B cell (primary cell): Measurements from ENCODE around the gene JAML. TPM values are rescaled to one million over a fixed set of nuclear protein-coding genes. Genes with fewer than 3 reads are reported as not detected.

Experiments used
- ATAC-seq: fragments of 200-7000 bp; cut with Tn5 transposase; one replicate; pipeline ENCODE4 v1.10.0; 2021; ENCODE audit warnings: low read depth, mild to moderate bottlenecking, moderate number of reproducible peaks, moderate library complexity
- CTCF ChIA-PET: fragments of 350-600 bp; sonication (Branson Sonifier 250); formaldehyde crosslinking; loops from one replicate; lab custom pipeline; 2021; ENCODE audit warnings: antibody characterized with exemption, inconsistent platforms; lab: Charles Lee
- POLR2A ChIA-PET: fragments of 350-600 bp; sonication (Branson Sonifier 250); formaldehyde crosslinking; loops from one replicate; lab custom pipeline; 2021; ENCODE audit warnings: antibody characterized with exemption; lab: Charles Lee
- DNase-seq: peaks from one replicate; pipeline ENCODE4 v3.0.0; 2013
- H2AFZ ChIP-seq: 2 replicates; pipeline ENCODE4 v1.6.1; 2012; ENCODE audit warnings: mild to moderate bottlenecking, low read depth, low read length; ENCODE audit not compliant: insufficient read depth, poor library complexity, severe bottlenecking
- H3K27ac ChIP-seq, 2 donors: 1 replicate in 1 of 2; 2 replicates in 1 of 2; pipeline ENCODE4 v1.5.1; 2012 to 2013; ENCODE audit warnings: low read length in 2 of 2, mild to moderate bottlenecking in 2 of 2, moderate library complexity in 1 of 2
- H3K27me3 ChIP-seq, 4 experiments: fragments of 200-600 bp in 1 of 4; sonication (generic) in 1 of 4; replicated peaks in 1 of 4; 1 replicate in 2 of 4; 2 replicates in 2 of 4; pipeline versions ENCODE4 v1.6.1 to v1.7.0; 2013 to 2016; ENCODE audit warnings: low read length in 3 of 4, mild to moderate bottlenecking in 2 of 4, mixed read lengths in 1 of 4, moderate library complexity in 1 of 4; ENCODE audit not compliant: insufficient read depth in 4 of 4, control insufficient read depth in 3 of 4; ENCODE audit errors: control extremely low read depth in 1 of 4
- H3K36me3 ChIP-seq, 2 experiments: replicated peaks in 1 of 2; 1 replicate in 1 of 2; 2 replicates in 1 of 2; pipeline versions ENCODE4 v1.6.1 to v1.7.1; 2013; ENCODE audit warnings: low read length in 1 of 2; ENCODE audit not compliant: insufficient read depth in 2 of 2, control insufficient read depth in 1 of 2; ENCODE audit errors: control extremely low read depth in 1 of 2, extremely low read depth in 1 of 2
- H3K4me1 ChIP-seq, 2 donors: fragments of 200-600 bp in 1 of 2; sonication (generic) in 1 of 2; 1 replicate in 1 of 2; 2 replicates in 1 of 2; pipeline versions ENCODE4 v1.5.1 to v1.6.1; 2013 to 2017; ENCODE audit warnings: low read length in 2 of 2; ENCODE audit not compliant: control insufficient read depth in 2 of 2, insufficient read depth in 2 of 2
- H3K4me2 ChIP-seq: replicated peaks from 2 replicates; pipeline ENCODE3; 2012; ENCODE audit warnings: mild to moderate bottlenecking, low read depth, low read length; ENCODE audit not compliant: poor library complexity, severe bottlenecking
- H3K4me3 ChIP-seq, 5 experiments: fragments of 200-600 bp in 1 of 5; sonication (generic) in 1 of 5; 1 replicate in 3 of 5; 2 replicates in 2 of 5; pipeline versions ENCODE4 v1.5.1 to v1.7.0; 2011 to 2016; ENCODE audit warnings: low read length in 4 of 5, mild to moderate bottlenecking in 4 of 5, low read depth in 2 of 5, control low read depth in 1 of 5, moderate library complexity in 1 of 5; ENCODE audit not compliant: insufficient read depth in 1 of 5; ENCODE audit errors: control extremely low read depth in 1 of 5, extremely low read depth in 1 of 5
- H3K79me2 ChIP-seq: fragments of 200-600 bp; sonication (generic); one replicate; pipeline ENCODE4 v1.6.0; 2016; ENCODE audit warnings: low read length; ENCODE audit not compliant: control insufficient read depth, insufficient read depth
- H3K9ac ChIP-seq: fragments of 200-600 bp; sonication (generic); 2 replicates; pipeline ENCODE4 v1.6.1; 2017; ENCODE audit warnings: mild to moderate bottlenecking, low read length, moderate library complexity
- H3K9me3 ChIP-seq, 3 donors: one replicate each; pipeline versions ENCODE4 v1.6.1 to v1.7.1; 2013; ENCODE audit warnings: low read length in 2 of 3; ENCODE audit not compliant: control insufficient read depth in 2 of 3, insufficient read depth in 1 of 3; ENCODE audit errors: control extremely low read depth in 1 of 3
- H4K20me1 ChIP-seq: 2 replicates; pipeline ENCODE4 v1.6.0; 2012; ENCODE audit warnings: mild to moderate bottlenecking, low read length; ENCODE audit not compliant: insufficient read depth, control insufficient read depth, poor library complexity, severe bottlenecking
- H3K27ac Mint-ChIP-seq: one replicate; pipeline ENCODE4 v1.8.0; 2021; ENCODE audit warnings: mixed read lengths
- H3K27me3 Mint-ChIP-seq: one replicate; pipeline ENCODE4 v1.8.0; 2021; ENCODE audit warnings: mixed read lengths
- H3K4me1 Mint-ChIP-seq: one replicate; pipeline ENCODE4 v1.8.0; 2021; ENCODE audit warnings: mixed read lengths
- H3K4me3 Mint-ChIP-seq: one replicate; pipeline ENCODE4 v1.8.0; 2021; ENCODE audit warnings: mixed read lengths
- H3K9me3 Mint-ChIP-seq: one replicate; pipeline ENCODE4 v1.8.0; 2022; ENCODE audit warnings: mixed read lengths; ENCODE audit not compliant: insufficient read depth
- CTCF ChIP-seq: fragments of 200-600 bp; IDR thresholded peaks from one replicate; pipeline ENCODE4 v1.8.0; 2022; ENCODE audit warnings: antibody characterized with exemption, mild to moderate bottlenecking
- EZH2 ChIP-seq: IDR thresholded peaks from 2 replicates; pipeline ENCODE4 v1.6.1; 2012; ENCODE audit warnings: borderline replicate concordance, low read depth, mild to moderate bottlenecking, moderate library complexity, low read length; ENCODE audit not compliant: insufficient read depth, poor library complexity, severe bottlenecking
- WGBS: methylation state at CpG from one replicate; pipeline ENCODE4 v1.1.5; 2013; ENCODE audit warnings: missing lambda C conversion rate; ENCODE audit not compliant: insufficient coverage; 5-methylcytosine and 5-hydroxymethylcytosine counted together
- intact Hi-C: fragments of 100-400 bp; cut with micrococcal nuclease; formaldehyde crosslinking; loops from one replicate; pipeline ENCODE4 v1.10.0; 2022
- polyA plus RNA-seq: library from polyadenylated mRNA; depleted of rRNA; stranded (reverse); fragments of >200 nt; gene quantifications from 2 replicates; pipeline ENCODE4 v1.2.3, GENCODE V29; 2012
- total RNA-seq, 2 donors: library from RNA; stranded (reverse); fragments of 120-200 nt in 1 of 2; gene quantifications; 1 replicate in 1 of 2; 2 replicates in 1 of 2; pipeline versions ENCODE4 v1.2.3 to v1.2.4, GENCODE V29; 2013 to 2022

The JAML gene
- total and polyA plus RNA-seq, 2 donors (not counting 1 experiment from before 2014, with no cell fraction given) = 1.0 to 9.6 TPM

- H3K4me3 ChIP-seq = peak overlapping the region in 3 of 5 experiments; percentile 22 to 34 (median 28)
- DNase-seq = peak; percentile 67
- peaks cover 42% of the 10 kb centered on the region for H3K27me3 Mint-ChIP-seq
- intact Hi-C loops = loop anchor here (2.0 to 5.0 kb wide), 2 partner anchors 14 to 38 kb away; partner anchors contain the start of gene MPZL3
- H3K27ac Mint-ChIP-seq = peak overlapping the region; percentile 85
- ChIA-PET CTCF (interaction anchor here (0.6 to 4.6 kb wide), 15 partner anchors 10 to 407 kb away, joined by 3 to 59 read pairs (median 3); partner anchors contain the start of genes JAML and MPZL3), POLR2A (interaction anchor here (0.6 to 1.3 kb wide), 3 partner anchors 10 to 400 kb away, joined by 3 to 6 read pairs (median 5); partner anchors contain the start of gene JAML)
- no peak overlapping the region for H2AFZ ChIP-seq
- peaks cover 53% of the 10 kb centered on the region for H3K4me1 Mint-ChIP-seq
- H3K9me3 ChIP-seq = no peaks in the 10 kb centered on the region
- H3K9ac ChIP-seq = peak overlapping the region; percentile 40
- H3K4me3 Mint-ChIP-seq = peak overlapping the region; percentile 84
- no peak overlapping the region for H3K27ac ChIP-seq
- no peaks in the 10 kb centered on the region for H4K20me1 ChIP-seq
- 2% methylated on average over 5 of the region's 6 CpGs for WGBS
- no peaks in the 10 kb centered on the region for H3K9me3 Mint-ChIP-seq
- H3K4me1 ChIP-seq = peaks cover 50 to 52% of the 10 kb centered on the region in 2 donors
- peak overlapping the region; percentile 66 for H3K4me2 ChIP-seq
- H3K27me3 ChIP-seq = peaks cover 0 to 16% (median 8%) of the 10 kb centered on the region in 4 experiments
- no peaks in the 10 kb centered on the region for H3K36me3 ChIP-seq
- ATAC-seq = peak; percentile 78
- TF ChIP-seq EZH2 = no peak
- no peak for TF ChIP-seq CTCF
- H3K79me2 ChIP-seq = no peaks in the 10 kb centered on the region
Observed at GRCh38 chr11:118214210-118214914, 10.4 kb downstream of the JAML start.

GRCh38 chr11:118213781-118214180 lies 11.0 kb downstream of the JAML start:
- H3K4me3 Mint-ChIP-seq = peak overlapping the region; percentile 84
- H3K36me3 ChIP-seq = no peaks in the 10 kb centered on the region
- peaks cover 50 to 52% of the 10 kb centered on the region in 2 donors for H3K4me1 ChIP-seq
- no peak overlapping the region for H3K27ac ChIP-seq
- H3K27ac Mint-ChIP-seq = peak overlapping the region; percentile 85
- ATAC-seq (no peak), DNase-seq (no peak)
- intact Hi-C loops = loop anchor here (2.0 to 5.0 kb wide), 2 partner anchors 15 to 39 kb away; partner anchors contain the start of gene MPZL3
- peaks cover 42% of the 10 kb centered on the region for H3K27me3 Mint-ChIP-seq
- no CpG with 5 or more reads among the region's 2 CpGs for WGBS
- no peak overlapping the region for H2AFZ ChIP-seq
- H3K4me1 Mint-ChIP-seq = peaks cover 53% of the 10 kb centered on the region
- no peaks in the 10 kb centered on the region for H3K9me3 ChIP-seq
- TF ChIP-seq EZH2 = no peak
- no peak for TF ChIP-seq CTCF
- H3K4me2 ChIP-seq = peak overlapping the region; percentile 66
- ChIA-PET CTCF (interaction anchor here (0.6 to 4.6 kb wide), 13 partner anchors 11 to 406 kb away, joined by 3 to 59 read pairs (median 3); partner anchors contain the start of gene MPZL3), POLR2A (interaction anchor here (1.3 kb wide), 1 partner anchor 11 kb away, joined by 3 read pairs; the partner anchor contains the start of gene JAML)
- peaks cover 0 to 12% (median 6%) of the 10 kb centered on the region in 4 experiments for H3K27me3 ChIP-seq
- H3K79me2 ChIP-seq = no peaks in the 10 kb centered on the region
- no peak overlapping the region for H3K4me3 ChIP-seq
- no peaks in the 10 kb centered on the region for H4K20me1 ChIP-seq
- no peaks in the 10 kb centered on the region for H3K9me3 Mint-ChIP-seq
- peak overlapping the region; percentile 40 for H3K9ac ChIP-seq
